Fibroblast of gingiva (primary cell): ENCODE results near the gene ZBTB7C.

ENCODE experiments used
- DNase-seq: peaks from one replicate; pipeline ENCODE4 v3.0.0-alpha.2; 2011; ENCODE audit warnings: low read depth

ZBTB7C gene

GRCh38 chr18:48418539-48419276 is 9.5 kb upstream of the ZBTB7C start:
- no peak for DNase-seq

GRCh38 chr18:48417985-48418384 is 8.8 kb upstream of the ZBTB7C start:
- no peak for DNase-seq

- no peak for DNase-seq
Measured at GRCh38 chr18:48413342-48413741, 4.2 kb upstream of the ZBTB7C start.

DNA sequence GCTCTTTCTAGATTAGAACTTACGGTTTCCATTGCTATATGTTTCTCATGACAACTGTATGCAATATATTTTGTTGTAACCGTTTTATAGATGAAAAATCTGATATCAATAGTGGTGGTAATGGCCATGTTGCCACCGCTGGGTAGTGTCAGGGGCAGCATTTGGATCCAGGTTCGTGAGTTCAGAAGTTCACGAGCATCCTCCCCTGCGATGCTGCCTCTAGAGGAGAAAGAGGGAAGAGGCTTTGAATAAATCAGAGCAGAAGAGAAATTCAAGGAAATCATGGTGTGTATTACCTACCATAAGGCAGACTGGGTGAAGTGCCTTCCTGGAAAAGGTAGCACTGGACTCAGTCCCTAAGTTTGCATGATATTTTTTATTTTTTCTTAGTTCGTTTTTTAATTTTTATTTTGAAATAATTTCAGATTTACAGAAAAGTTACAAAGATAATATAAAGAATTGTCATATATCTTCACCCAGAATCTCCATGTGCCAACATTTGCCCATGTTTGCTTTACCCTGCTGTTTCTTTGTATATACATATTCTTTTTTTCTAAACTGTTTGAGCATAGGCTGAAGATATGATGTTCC is 3.3 kb upstream of the ZBTB7C start:
- no peak for DNase-seq

DNA sequence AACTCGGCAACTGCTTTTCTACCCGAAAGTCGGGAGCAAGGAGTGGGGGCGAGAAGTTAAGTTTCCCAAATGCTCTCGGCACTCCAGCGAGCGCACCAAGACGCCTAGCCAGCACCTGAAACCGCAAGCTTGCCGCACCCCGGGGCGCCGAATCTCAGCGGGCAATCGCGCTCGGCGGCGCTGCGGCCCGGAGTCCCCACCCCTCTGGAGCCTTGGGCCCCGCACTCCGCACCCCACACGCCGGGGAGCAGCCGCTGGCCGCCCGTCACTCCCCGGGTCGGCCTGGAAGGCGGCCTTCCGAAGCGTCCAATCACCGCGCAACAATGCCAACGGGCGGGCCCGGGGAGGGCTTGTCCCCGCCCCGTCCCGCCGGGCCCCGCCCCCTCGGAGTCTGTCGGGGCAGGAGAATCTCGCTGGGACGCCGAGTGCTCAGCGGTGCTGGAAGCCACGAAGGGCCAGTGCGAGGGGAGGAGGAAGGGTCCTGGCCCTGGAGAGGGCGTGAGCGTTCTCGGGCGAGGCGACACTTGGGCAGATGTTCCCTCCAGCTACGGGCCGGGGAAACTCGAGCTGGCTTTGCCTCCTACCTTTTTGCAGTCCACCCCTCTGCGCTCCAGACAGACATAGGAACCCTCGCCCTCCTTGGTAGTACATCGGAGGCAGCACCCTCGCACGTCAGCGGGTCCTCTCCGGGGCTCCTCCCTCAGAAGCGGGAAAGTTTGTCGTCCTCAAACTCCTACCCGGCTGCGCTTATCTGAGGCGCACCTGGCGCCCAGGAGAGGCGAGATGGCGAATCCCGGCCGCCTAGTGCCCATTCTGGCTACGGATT is 1.1 kb upstream of the ZBTB7C start:
- DNase-seq = peak; percentile 77

DNA sequence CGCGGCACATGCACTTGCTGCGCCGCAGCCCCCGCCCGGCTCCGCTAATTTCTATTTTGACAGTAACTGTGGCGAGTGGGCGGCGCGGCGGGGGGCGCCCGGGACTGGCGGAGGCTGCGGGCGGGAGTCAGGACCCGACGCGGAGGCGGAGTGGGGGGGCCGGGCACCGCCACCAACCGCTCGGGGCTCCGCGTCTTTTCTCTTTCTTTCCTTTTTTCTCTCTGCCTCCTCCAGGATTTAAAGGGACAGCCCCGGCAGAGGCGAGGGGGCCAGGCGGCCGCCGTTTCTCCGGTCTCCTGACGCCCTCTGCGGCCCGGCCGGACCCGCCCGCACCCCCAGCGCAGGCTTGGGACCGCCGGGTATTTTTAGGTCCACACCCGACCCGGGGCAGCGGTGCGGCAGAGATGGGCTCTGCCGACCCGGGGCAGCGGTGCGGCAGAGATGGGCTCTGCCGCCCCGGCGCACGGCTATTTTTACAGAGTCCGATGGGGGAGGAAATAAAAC is 460 bp upstream of the ZBTB7C start:
- no peak for DNase-seq

DNA sequence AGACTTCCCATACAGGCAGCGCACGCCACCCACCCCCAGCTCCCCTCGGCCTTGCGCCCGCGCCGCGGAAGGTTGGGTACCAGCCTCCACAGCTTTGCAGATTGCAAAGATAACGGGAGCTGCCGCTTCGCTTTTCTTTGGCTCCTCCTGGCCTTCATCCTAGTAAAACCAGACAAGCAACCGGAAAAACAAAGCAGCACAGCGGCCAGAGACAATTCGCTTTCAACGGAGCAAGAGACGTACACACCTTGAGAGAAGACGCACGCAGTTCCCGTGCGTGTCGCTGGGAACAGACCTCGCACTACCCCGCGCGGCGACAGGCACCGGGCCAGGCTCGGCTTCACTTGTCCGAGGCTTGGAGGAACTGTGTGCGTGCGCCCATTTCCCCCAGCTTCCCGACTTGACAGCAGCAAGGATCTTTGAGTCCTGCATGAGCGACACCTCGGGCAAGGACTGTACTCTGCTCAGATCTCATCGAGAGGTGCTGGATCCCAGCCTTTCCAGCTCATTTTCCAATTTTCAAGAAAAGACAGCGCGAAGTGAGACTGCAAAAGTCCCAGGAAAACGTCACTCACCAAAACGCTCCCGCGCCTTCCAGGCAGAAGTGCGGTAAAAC is 964 bp downstream of the ZBTB7C start:
- DNase-seq = no peak

- DNase-seq = no peak
Measured at GRCh38 chr18:48407358-48407757, 1.8 kb downstream of the ZBTB7C start.

DNA sequence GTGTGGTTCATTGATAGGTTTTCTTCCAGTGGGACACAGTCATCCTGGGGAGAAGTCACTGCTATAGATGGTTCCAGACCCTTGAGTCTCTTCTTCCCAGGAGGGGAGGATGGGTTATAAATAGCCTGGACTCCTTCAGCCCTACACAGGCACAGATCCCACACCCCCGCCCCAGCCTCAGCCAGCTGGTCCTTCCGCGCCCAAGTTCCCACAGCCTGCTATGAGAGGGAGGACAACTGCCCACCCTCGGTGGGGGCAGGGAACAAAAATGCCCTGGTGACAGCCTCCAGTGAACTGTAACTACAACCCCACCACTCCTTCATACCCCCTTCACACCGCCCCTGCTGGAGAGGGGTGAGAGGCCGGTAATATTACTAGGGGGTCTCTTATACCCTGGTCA is 3.2 kb downstream of the ZBTB7C start:
- no peak for DNase-seq

DNA sequence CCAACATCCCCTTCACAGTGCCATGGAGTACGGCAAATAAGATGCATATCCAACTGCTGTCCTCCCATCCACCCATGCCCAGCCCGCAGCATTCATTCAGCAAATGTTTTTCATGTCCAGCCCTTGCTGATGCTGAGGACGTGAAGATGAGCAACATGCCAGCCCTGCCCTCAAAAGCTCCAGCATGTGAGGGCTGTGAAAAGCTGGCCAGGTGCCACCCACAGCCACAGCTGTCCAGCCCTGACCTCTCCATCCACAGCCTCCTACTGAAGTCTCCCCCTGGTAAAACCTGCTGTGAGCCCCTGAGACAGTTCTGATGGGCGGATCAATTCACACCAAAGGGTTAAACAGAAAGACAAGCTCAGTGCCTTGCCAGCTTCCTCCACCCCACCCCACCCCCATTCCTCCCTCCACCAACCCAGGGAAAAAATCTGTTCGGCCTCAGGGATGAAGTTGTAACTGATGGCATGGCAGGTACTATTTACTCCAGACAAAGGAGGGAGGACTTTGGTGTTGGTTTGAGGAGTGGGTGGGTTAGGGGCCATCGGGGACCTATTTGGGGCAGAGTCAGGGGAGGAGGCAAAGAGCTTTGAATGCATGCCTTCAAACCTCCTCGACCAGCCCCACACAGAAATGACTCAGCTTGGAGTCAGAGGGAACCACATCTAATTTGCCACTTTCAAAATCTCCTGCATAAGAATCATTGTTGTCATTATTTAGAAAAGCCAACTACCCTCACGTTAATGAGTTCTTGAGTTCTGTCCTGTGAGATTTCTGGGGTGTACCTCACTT is 4.3 kb downstream of the ZBTB7C start:
- DNase-seq = no peak

DNA sequence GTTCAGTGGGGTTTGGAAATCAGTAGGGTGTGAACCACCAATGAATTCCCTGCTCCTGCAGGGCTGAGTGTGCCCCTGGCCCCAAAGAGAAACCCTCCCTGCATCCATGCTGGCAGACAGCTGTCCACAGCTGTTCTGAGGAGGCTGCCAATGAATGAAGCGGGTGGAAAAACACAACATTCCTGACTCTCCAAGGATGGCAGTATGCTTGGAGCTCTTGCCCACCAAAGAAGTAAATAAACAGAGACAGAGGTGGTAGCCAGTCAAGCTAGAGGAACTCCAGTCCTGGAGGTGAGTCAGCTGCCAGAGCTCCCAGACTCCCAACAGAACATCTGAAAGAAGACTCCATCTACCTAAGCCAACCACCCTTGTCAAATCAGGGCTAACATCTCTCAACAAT is 6.2 kb downstream of the ZBTB7C start:
- DNase-seq = no peak

DNA sequence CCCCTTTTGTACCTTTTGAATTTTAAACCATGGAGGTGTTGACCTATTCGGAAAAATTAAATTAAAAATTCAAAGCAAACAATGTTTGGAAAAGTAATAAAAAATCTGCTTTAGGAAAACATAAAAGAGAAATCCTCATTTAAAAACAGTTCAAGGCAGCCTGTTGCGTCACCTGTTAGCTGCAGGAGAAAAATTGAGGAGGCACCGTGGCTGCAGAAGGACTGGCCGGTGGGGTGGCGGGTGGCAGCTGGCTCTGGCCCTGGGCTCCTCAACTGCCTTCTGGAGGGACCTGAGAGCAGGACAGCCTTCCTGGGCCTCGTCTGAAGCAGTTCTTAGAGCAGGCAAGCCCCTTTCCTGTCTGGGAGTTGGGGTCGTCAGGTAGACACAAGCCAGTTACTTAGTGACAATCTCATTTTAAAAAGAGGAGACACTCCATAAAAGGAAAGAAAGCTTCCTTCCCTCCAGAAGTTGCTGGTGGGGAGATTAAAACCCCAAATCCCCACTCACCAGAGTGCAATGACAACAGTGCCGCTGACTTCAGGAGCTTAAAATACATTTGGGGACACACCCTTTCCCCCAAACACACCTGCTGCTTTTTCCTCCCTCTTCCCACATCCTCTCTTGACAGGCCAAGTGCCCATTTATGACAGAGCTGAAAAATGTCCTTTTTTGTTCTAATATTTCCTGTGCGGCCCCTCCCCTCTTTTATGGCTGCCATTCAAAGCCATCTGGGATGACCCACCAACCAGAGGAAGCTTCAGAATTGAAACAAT is 9.7 kb downstream of the ZBTB7C start:
- no peak for DNase-seq

GRCh38 chr18:48398074-48398473 is 11.1 kb downstream of the ZBTB7C start:
- no peak for DNase-seq

GRCh38 chr18:48397021-48397420 is 12.2 kb downstream of the ZBTB7C start:
- DNase-seq = no peak

GRCh38 chr18:48396561-48396960 is 12.6 kb downstream of the ZBTB7C start:
- no peak for DNase-seq

DNA sequence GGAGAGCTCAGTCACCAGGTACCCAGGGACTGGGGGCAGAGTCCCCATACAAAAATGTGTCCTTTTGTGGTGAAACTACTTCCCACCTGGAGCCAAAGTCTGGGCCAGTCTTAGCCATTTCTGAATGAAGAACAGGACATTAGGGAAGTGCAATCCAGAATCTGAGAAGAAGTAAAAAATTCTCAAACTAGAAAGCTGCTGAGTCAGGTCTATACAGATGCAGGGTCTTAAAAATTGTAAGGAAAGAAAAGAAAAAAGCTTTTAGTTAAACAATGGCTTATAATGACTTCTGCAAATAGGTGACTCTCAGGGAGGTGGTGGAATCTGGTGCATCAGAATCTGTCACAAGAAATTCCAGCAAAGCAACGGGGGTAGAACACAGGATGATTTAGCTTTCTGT is 13.5 kb downstream of the ZBTB7C start:
- DNase-seq = no peak

GRCh38 chr18:48394176-48394575 is 15.0 kb downstream of the ZBTB7C start:
- DNase-seq = no peak

GRCh38 chr18:48393776-48394175 is 15.4 kb downstream of the ZBTB7C start:
- no peak for DNase-seq

DNA sequence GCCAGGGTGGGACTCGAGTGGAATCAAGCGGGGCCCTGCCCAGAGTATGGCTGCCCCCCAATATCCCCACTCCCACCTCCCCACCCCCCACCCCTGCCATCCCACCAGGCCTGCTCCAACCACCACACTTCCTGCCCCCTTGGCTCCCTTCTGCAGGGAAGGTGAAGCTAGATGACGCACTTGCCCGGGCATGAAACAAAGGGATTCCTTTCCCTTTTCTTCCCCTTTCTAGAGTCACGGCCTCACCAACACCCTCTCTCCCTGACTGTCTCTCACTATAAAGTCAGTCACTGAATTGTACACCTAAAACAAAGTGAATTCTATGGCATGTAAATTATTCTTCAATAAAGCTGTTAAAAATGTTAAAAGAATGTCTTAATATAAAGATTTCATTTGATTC is 16.0 kb downstream of the ZBTB7C start:
- no peak for DNase-seq

- no peak for DNase-seq
Measured at GRCh38 chr18:48392268-48392667, 16.9 kb downstream of the ZBTB7C start.

- no peak for DNase-seq
Measured at GRCh38 chr18:48391868-48392267, 17.3 kb downstream of the ZBTB7C start.
